Measurements from ENCODE around the gene FGF16.
"Not testable (repeated sequence)": the region's sequence is repeated elsewhere in the genome, so short reads cannot be mapped to it uniquely, and the experiment has no call there.

The FGF16 gene

GRCh38 chrX:77446908-77447652 lies at the start of gene FGF16:
Gene FGF16, plus strand, starts transcription at chrX:77447389. Its CDS starts 286 bp downstream, at chrX:77447675.
- DNase-seq, result no peak

- DNase-seq, result no peak
Observed at GRCh38 chrX:77398330-77398954, 48.7 kb upstream of the FGF16 start.

- no peak for DNase-seq
Observed at GRCh38 chrX:77404419-77404818, 42.8 kb upstream of the FGF16 start.

- not testable (repeated sequence) for DNase-seq
Observed at GRCh38 chrX:77407821-77408220, 39.4 kb upstream of the FGF16 start.

GRCh38 chrX:77412631-77413030 lies 34.6 kb upstream of the FGF16 start:
- no peak for DNase-seq

GRCh38 chrX:77415161-77415560 lies 32.0 kb upstream of the FGF16 start:
- no peak for DNase-seq

GRCh38 chrX:77415882-77416281 lies 31.3 kb upstream of the FGF16 start:
- DNase-seq, result no peak

- DNase-seq, result no peak
Observed at GRCh38 chrX:77422891-77423648, 24.1 kb upstream of the FGF16 start.

- DNase-seq, result no peak
Observed at GRCh38 chrX:77426811-77427210, 20.4 kb upstream of the FGF16 start.

GRCh38 chrX:77427611-77428010 lies 19.6 kb upstream of the FGF16 start:
- DNase-seq, result no peak

GRCh38 chrX:77428551-77428950 lies 18.6 kb upstream of the FGF16 start:
- no peak for DNase-seq

- DNase-seq, result no peak
Observed at GRCh38 chrX:77431227-77431626, 16.0 kb upstream of the FGF16 start.

GRCh38 chrX:77433001-77433400 lies 14.2 kb upstream of the FGF16 start:
- DNase-seq, result no peak

GRCh38 chrX:77434962-77435361 lies 12.2 kb upstream of the FGF16 start:
- DNase-seq, result no peak

- DNase-seq, result no peak
Observed at GRCh38 chrX:77436271-77436670, 10.9 kb upstream of the FGF16 start.

GRCh38 chrX:77436682-77437081 lies 10.5 kb upstream of the FGF16 start:
- no peak for DNase-seq

- no peak for DNase-seq
Observed at GRCh38 chrX:77440330-77440729, 6.9 kb upstream of the FGF16 start.

- no peak for DNase-seq
Observed at GRCh38 chrX:77441033-77441432, 6.2 kb upstream of the FGF16 start.

- DNase-seq, result no peak
Observed at GRCh38 chrX:77441479-77441878, 5.7 kb upstream of the FGF16 start.

GRCh38 chrX:77442728-77443127 lies 4.5 kb upstream of the FGF16 start:
- no peak for DNase-seq

GRCh38 chrX:77444075-77444474 lies 3.1 kb upstream of the FGF16 start:
- no peak for DNase-seq

GRCh38 chrX:77444545-77444944 lies 2.6 kb upstream of the FGF16 start:
- no peak for DNase-seq

GRCh38 chrX:77446029-77446585 lies 1.1 kb upstream of the FGF16 start:
- no peak for DNase-seq
